IPS-15b (cell line): ENCODE measurements around the gene BABAM2.

Source experiments
- H3K27me3 ChIP-seq: one replicate; pipeline ENCODE4 v1.6.1; 2013; ENCODE audit warnings: low read length; ENCODE audit not compliant: control insufficient read depth, insufficient read depth
- H3K36me3 ChIP-seq: one replicate; pipeline ENCODE4 v1.6.1; 2013; ENCODE audit warnings: low read length; ENCODE audit not compliant: control insufficient read depth, insufficient read depth
- H3K4me1 ChIP-seq: one replicate; pipeline ENCODE4 v1.6.1; 2013; ENCODE audit warnings: mild to moderate bottlenecking, low read length; ENCODE audit not compliant: control insufficient read depth, insufficient read depth
- H3K4me3 ChIP-seq: one replicate; pipeline ENCODE4 v1.5.1; 2013; ENCODE audit warnings: low read depth, low read length
- H3K9ac ChIP-seq: one replicate; pipeline ENCODE4 v1.6.1; 2013; ENCODE audit warnings: low read depth, mild to moderate bottlenecking, low read length
- H3K9me3 ChIP-seq: one replicate; pipeline ENCODE4 v1.6.1; 2013; ENCODE audit warnings: mild to moderate bottlenecking, low read length; ENCODE audit not compliant: control insufficient read depth, insufficient read depth

Gene BABAM2

DNA sequence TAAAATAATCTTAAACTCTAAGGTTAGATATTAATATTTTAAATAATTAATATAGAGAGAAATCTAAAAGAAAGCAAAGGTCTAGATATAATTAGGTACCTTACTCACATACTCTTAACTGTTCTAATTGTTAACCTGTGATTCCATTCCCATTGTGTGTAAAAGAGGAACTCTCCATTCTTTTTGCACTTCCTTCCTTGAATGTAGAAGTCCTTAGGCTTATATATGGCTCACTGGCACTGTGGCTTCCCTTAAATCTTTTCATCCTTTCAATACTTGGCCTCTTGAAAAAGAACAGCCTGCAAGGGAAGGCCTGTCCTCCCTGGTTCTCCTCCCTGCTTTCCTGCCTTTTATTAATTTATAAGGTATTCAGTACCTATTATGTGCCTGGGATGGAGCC lies 319.3 kb downstream of the BABAM2 start:
- Histone ChIP-seq H3K9ac (no peak overlapping the region), H3K36me3 (no peaks in the 10 kb centered on the region), H3K27me3 (no peaks in the 10 kb centered on the region), H3K9me3 (no peaks in the 10 kb centered on the region), H3K4me1 (no peaks in the 10 kb centered on the region), H3K4me3 (no peak overlapping the region)

DNA sequence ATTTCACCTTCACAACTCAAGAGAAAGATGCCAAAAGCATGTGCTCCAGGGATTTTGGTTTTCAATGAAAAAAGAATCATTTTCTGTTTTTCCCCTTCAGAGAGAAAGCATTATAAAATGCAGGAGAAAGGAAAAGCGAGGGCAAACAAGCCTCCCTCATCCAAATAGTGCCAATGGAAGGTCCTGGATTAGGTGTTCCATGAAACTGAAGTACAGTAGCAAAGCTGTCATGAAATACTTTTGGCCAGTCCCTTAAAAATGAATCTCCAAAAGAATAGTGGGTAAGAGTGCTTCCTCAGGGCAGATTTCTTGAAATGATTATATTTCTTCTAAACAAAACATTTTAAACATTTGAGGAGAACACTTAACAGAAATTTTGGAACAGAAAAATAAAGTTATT lies 320.0 kb downstream of the BABAM2 start:
- Histone ChIP-seq H3K27me3 (no peaks in the 10 kb centered on the region), H3K36me3 (no peaks in the 10 kb centered on the region), H3K4me3 (no peak overlapping the region), H3K9ac (no peak overlapping the region), H3K9me3 (no peaks in the 10 kb centered on the region), H3K4me1 (no peaks in the 10 kb centered on the region)

DNA sequence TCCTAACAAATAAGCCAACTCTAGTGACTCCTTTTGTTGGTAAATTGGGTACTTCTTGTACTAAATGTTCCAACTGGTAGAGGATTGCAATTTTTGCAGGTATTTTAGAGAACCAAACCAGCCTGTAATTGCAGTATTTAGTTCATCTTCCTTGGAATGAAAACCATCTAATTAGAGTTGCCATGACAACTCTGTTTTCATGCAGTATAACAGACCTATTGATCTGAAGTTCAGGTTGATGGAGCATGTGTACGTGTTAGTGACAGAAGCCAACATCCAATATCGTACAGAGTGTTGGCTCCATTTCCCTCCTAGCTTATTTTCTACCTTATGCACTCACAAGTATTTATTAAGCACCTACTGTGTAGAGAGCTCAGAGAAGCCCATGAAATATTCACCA lies 325.8 kb downstream of the BABAM2 start:
- H3K27me3 ChIP-seq = no peaks in the 10 kb centered on the region
- H3K36me3 ChIP-seq = no peaks in the 10 kb centered on the region
- H3K9ac ChIP-seq = no peak overlapping the region
- no peaks in the 10 kb centered on the region for H3K9me3 ChIP-seq
- H3K4me1 ChIP-seq = no peaks in the 10 kb centered on the region
- H3K4me3 ChIP-seq = no peak overlapping the region

DNA sequence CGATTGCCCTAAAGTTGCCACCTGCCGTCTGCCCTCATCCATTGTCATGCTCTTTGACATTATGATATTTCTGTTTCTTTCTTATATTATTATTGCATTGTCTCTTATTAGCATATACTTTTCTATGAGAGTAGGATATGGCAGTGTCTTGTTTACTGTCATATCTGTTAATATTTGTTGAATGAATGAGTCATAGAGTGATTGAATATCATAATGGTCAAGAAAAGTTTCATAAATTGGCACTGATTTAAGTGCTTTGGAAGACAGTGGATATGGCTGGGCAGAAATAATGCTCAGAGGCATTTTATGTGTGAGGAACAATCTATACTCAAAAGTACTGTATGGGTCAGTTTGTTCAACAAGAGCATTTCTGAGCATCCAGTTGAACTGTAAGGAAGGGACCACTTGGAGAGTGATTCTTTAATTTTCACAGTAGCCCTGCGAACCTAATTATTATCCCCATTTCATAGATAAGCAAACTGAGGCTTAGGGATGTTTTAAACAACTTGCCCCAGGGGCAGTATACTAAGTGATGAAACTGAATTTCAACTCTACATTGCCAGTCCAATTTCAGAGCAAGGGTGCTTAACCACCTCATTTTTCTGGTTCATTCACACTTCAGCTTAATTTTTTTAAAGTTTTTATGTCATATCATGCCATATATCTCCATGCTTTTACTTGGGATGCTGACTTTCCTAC lies 326.7 kb downstream of the BABAM2 start:
- Histone ChIP-seq H3K4me1 (no peaks in the 10 kb centered on the region), H3K9ac (no peak overlapping the region), H3K4me3 (no peak overlapping the region), H3K36me3 (no peaks in the 10 kb centered on the region), H3K9me3 (no peaks in the 10 kb centered on the region), H3K27me3 (no peaks in the 10 kb centered on the region)

DNA sequence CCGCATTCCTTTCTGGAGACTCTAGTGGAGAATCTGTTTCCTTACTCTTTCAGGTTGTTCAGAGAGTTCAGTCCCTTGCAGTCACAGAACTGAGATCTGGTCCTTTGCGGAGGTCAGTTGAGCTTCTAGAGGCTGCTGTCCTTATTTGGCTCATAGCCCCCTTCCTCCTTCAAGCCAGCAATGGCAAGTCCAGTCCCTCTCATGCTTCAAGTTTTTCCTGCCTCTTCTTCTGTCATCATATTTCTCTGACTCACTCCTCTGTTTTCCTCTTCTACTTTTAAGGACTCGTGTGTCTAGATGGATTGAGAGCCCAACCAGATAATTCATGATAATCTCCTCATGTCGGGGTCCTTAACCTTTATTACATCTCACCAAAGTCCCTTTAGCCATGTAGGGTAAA lies 328.6 kb downstream of the BABAM2 start:
- H3K27me3 ChIP-seq = no peaks in the 10 kb centered on the region
- no peaks in the 10 kb centered on the region for H3K36me3 ChIP-seq
- no peak overlapping the region for H3K9ac ChIP-seq
- no peaks in the 10 kb centered on the region for H3K4me1 ChIP-seq
- H3K4me3 ChIP-seq = no peak overlapping the region
- no peaks in the 10 kb centered on the region for H3K9me3 ChIP-seq

DNA sequence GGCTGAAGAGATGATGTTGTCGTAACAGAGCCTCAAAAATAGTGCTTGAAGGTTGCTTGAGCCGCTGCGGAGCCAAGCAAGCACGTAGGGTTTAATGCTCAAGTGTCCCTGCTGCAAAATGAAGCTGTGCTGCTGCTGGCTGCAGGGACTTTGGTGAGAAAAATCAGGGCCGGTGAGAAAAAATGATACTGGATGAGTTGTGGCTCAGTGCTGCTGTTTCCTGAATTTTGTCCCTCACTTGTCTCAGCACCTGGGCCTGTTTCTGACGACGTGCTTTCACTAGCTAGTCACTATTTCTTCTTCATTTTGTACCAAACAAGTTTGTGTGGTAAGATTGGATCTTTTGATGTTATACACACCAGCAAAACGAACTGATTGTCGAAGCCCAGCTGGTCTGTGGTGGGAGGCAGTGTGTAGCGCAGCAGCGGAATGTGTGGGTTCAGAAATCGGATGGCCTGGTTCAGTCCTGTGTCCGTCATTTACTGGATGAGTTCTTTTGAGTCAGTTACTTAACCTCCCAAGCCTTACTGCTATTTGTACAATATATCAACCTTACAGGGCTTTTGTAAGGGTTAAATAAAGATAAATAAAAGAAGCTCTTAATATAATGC lies 329.3 kb downstream of the BABAM2 start:
- Histone ChIP-seq H3K36me3 (no peaks in the 10 kb centered on the region), H3K9ac (no peak overlapping the region), H3K27me3 (no peaks in the 10 kb centered on the region), H3K9me3 (no peaks in the 10 kb centered on the region), H3K4me1 (no peaks in the 10 kb centered on the region), H3K4me3 (no peak overlapping the region)

DNA sequence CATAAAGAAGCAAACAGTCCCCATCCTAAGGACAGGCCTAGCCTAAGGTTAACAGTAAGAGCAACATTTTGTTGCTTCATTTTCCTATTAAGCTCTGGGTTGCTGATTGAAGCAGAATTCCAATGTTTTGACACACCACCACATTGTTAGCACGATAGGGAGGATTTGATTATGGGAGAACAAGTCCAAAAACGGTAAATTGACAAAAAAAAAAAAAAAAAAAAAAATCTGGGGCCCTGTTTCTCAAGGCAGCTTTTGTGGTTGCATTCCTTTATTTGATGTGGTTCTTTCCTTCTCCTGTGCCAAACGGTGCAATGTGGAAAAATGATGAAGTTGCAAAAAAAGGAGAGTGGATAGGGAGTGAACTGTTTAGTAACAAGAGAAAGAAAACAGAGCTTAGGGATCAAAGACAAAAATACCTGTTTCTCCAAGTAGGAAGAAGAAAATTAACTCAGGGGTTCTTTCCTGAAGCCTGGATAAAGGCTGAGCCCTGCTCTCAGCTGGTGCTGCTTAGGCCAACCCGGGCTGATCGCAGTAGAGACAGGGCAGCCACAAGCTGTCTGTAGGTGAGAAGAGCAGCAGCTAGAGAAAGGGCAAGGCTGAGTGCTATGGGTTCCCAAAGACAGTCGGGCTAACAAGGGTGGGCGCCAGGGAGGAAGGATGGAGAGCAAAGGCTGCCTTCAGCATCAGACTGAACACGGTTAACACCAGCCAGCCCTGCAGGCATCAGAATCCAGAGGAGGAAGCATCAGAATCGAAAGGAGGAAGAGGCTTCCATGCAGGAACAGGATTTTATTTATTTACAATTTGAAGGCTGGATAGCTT lies 334.3 kb downstream of the BABAM2 start:
- no peaks in the 10 kb centered on the region for H3K27me3 ChIP-seq
- H3K36me3 ChIP-seq = no peaks in the 10 kb centered on the region
- H3K9ac ChIP-seq = no peak overlapping the region
- no peak overlapping the region for H3K4me3 ChIP-seq
- H3K4me1 ChIP-seq = no peaks in the 10 kb centered on the region
- no peaks in the 10 kb centered on the region for H3K9me3 ChIP-seq

DNA sequence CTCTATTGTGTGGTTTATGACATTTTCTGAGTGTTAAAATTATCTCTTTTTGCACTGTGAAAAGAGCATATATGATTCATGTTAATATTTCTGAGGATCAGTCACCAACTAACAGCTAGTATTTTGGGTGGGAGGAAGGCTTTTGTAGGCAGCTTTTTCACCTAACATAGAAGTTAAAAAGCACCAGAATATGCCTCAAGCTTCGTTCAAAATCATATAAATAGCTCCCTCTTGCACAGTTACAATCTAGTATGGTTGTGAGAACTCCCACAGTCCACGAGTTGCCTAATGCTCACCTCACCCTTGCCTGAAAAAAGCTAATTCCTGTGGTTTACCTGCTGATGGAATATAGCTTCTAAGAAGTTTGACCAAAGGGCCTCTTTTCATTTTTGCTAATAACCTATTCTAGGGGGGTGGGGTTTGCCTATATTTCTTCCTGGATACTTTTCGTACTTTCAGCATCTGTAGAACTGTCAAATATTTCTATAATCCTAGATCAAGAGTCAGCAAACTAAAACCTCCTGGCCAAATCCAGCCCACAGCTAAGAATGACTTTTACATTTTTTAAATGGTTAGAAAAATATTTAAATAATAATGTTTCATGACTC lies 335.0 kb downstream of the BABAM2 start:
- Histone ChIP-seq H3K9me3 (no peaks in the 10 kb centered on the region), H3K27me3 (no peaks in the 10 kb centered on the region), H3K4me3 (no peak overlapping the region), H3K36me3 (no peaks in the 10 kb centered on the region), H3K9ac (no peak overlapping the region), H3K4me1 (no peaks in the 10 kb centered on the region)

DNA sequence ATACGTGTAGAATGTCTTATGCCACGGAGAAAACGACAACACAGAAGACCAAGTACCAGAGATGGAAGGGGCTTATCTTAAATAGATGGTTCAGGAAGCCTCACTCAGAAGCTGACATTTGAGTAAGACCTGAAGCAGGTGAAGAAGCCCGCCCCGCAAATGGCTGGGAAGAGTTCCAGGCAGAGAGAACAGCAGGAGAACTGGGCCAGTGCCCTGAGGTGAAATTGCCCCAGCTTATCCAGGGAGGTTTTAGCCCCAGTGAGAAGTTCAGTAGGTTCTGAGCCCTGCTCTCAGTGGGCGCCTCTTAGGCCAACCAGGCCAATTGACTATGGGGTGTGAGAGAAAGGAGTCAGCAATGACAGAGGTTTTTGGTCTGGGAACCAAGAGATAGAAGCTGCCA lies 336.0 kb downstream of the BABAM2 start:
- Histone ChIP-seq H3K36me3 (no peaks in the 10 kb centered on the region), H3K9me3 (no peaks in the 10 kb centered on the region), H3K4me3 (no peak overlapping the region), H3K27me3 (no peaks in the 10 kb centered on the region), H3K4me1 (no peaks in the 10 kb centered on the region), H3K9ac (no peak overlapping the region)

DNA sequence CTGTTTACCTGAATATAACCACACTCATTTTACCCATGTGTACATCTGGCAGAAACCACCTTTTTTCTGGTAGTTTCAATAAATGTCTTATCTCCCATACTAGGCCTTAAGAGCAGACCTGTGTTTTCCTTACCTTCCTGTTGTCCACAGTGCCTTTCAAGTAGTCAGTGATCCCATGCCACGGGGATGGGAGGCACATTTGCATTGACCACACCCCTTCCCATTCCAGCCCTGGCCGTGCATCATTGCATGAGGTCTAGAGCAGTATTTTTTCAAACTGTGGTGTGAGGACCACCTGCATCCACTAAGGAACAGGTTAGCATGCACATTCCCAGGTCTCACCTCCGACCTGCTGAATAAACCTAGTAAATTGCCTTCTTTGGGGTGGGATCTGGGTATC lies 337.0 kb downstream of the BABAM2 start:
- no peaks in the 10 kb centered on the region for H3K9me3 ChIP-seq

DNA sequence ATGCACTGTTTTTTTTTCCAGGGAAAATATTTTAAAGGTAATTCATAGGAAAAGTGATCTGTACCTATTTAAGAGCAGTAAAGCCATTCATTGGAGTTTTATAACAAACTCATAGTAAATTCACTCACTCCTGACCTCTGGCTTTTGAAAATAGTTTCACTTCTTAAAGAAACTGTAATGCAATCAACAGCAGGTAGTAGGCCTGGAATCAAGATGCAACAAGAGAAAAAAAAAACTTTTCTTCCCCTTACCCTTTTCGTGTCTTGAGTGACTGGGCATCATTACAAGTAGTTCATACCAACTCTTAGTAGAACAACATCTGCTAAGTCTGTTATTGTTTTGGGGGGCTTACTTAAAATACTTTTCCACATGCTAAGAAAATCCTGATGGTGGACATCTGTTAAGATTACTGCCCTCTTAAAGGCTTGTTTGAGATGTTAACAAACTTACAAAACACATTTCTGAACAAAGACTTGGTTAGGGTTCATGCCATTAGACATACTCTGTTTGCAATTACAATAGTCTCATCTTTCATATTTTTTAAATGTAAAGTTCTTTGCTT lies 338.0 kb downstream of the BABAM2 start:
- no peaks in the 10 kb centered on the region for H3K4me1 ChIP-seq
- no peak overlapping the region for H3K9ac ChIP-seq
- no peaks in the 10 kb centered on the region for H3K9me3 ChIP-seq
- H3K27me3 ChIP-seq = no peaks in the 10 kb centered on the region
- no peak overlapping the region for H3K4me3 ChIP-seq
- no peaks in the 10 kb centered on the region for H3K36me3 ChIP-seq

More for the DNA sequence above, 337.0 kb downstream of the BABAM2 start:
- no peak overlapping the region for H3K4me3 ChIP-seq
- no peaks in the 10 kb centered on the region for H3K36me3 ChIP-seq
- H3K27me3 ChIP-seq = no peaks in the 10 kb centered on the region
- no peak overlapping the region for H3K9ac ChIP-seq
- H3K4me1 ChIP-seq = no peaks in the 10 kb centered on the region
